Left forelimb (tissue), 1 donor: ENCODE results near the gene CCDC12.

ENCODE experiments used
- DNase-seq: peaks from one replicate; pipeline ENCODE4 v3.0.0-alpha.2; 2018; ENCODE audit warnings: low spot score

The CCDC12 gene

DNA sequence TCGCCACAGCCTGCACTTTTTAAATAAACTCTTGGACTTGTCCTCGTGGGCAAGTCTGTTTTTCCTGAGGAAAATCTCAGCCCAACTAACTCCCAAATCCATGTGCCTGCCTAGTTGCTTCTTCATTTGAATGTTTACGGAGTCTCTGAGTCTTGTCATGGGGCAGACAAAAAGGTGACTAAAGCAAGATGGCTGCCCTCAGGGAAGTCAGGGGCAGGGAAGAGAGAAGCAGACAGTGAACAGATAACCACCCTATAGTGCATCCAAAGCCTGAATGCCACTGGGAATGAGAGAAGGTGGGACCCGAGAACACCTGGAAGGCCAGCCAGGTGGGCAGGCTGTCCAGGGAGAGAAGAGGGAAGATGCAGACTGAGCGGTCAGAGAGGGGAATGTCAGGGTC is 21.4 kb downstream of the CCDC12 start:
- no peak for DNase-seq

DNA sequence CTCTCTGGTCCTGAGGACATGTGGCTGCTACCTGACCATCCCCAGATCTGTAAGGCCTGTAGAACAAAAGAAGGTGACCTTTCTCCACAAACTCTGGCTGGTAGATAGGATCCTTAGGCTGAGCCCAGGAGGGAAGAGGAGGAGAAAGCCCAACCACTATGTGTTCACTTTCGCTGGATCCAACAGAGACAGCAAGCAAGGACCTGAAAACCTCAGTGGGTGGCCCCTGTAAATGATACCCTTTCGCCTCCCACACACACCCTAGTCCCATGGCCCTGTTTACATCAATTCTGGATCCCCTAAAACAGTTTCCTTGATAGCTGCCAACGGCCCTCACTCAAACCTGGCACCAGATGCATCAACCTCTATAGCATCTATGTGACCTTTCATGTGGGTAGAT is 22.4 kb downstream of the CCDC12 start:
- DNase-seq: no peak

DNA sequence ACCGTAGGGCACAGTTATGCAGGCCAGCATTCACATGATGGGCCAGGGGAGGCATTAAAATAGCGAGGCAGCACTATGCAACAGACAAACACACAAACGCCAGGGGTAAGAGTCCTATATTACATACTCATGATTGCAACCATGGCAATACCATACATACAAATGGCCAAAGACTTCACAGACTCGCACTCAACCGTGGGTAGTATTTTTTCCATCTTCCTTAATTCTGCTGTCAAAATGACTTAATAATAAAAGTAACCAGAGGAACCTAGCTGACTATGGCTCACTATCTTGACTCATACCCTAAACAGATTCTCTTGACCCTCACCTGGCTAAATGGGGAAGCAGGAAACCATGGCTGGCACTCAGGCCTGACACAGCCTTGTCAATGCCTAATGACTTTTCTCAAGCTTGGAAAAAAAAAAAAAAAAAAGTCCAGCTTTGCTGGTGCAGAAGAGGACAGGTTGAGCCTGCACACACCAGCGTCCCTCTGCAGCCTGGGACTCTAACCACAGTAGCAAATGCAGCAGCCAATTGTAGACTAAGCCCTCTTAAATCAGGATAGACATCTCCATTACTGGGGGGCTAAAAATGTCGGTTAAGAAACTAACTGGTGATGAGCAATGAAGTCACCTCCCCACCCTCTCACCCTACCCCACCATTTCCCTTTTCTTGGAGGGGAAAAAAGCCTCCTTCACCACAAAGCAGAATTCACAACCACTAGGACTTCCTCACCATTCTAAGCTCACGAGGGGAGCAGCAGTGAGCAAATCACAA is 23.1 kb downstream of the CCDC12 start:
- no peak for DNase-seq

DNA sequence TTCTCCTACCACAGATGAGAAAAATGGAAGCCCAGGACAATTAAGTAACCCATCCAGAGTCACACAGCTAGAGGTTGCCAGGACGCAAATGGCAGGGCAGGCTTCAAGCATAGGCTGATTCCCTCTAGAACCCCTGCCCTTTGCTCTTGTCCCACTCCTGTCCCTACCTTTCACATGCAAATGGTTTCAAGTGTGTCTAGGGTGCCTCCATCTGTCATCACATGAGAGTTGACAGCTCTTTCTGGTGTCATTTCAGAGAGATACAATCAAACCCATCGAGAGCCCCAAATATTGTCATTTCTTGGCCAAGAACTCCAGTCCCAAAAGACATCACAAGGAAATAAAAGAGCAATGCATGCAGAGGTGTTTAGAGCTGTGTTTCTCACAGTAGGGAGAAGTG is 23.7 kb downstream of the CCDC12 start:
- no peak for DNase-seq

DNA sequence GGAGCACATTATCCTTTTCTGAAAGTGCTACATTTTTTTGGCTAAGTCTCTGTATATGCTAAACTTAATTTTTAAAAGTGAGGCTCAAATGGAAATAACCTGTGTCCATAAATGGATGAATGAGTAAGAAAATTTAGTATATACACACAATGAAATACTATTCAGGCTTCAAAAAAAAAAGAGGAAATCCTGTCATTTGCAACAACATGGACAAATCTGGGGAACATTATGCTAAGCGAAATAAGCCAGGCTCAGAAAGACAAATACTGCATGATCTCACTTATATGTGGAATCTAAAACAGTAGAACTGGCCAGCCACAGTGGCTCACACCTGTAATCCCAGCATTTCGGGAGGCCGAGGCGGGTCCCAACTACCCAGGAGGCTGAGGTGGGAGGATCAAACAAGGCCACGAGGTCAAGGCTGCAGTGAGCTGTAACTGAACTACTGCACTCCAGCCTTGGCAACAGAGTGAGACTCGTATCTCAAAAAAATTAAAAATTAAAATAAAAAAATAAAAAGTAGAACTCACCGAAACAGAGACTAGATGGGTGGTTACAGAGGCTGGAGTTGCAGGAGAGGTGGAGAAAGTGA is 25.8 kb downstream of the CCDC12 start:
- no peak for DNase-seq

DNA sequence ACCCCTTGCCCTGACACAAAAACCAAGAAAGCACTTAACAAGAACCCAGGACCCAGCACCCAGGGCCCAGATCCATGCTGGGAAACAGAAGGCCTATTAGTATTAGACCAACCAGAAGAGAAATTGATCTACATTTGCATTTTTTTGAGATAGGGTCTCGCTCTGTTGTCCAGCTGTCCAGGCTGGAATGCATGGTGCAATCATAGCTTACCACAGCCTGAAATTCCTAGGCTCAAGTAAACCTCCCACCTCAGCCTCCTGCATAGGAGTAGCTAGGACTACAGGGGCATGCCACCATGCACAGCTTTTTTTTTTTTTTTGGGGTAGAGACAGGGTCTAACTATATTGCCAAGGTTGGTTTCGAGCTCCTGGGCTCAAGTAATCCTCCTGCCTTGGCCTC is 26.4 kb downstream of the CCDC12 start:
- DNase-seq: no peak

DNA sequence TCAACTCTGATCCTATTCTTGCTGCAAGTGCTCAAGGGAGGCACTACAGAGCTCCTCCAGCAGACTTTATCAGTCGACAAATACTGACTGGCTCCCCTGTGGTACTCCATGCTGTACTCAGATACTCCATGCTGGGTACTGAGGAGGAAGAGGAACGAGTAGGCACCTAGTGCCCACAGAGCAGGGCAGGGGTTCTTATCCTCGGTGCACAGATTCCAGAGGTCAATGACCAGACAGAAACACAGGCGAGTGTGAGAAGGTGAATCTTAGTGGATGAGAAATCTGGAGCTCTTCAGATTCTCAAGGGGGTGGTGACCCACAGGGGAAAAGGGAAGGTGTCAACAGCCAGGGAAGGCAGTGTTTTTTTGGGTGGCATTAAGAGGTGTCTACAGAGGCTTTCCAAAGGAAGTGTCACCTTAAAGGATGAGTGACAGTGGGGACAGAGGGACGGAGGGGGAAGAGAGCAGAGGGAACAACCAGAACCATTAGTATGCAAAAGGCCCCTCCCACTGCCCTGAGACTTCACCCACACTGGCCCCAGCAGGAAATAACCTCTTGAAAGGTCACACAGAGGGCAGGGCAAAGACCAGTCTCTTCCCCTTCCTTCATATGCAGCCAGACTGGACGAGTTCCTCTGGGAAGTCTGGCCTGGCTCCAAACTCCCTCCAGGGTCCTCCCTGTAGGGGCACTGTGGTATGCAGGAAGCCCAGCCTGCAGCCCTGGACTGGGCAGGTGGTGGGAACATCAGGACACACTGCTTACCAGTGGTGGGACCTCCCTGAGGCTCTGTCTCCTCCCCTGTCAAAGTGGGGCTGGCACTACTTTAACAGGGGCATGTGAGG is 27.5 kb downstream of the CCDC12 start:
- DNase-seq: no peak

DNA sequence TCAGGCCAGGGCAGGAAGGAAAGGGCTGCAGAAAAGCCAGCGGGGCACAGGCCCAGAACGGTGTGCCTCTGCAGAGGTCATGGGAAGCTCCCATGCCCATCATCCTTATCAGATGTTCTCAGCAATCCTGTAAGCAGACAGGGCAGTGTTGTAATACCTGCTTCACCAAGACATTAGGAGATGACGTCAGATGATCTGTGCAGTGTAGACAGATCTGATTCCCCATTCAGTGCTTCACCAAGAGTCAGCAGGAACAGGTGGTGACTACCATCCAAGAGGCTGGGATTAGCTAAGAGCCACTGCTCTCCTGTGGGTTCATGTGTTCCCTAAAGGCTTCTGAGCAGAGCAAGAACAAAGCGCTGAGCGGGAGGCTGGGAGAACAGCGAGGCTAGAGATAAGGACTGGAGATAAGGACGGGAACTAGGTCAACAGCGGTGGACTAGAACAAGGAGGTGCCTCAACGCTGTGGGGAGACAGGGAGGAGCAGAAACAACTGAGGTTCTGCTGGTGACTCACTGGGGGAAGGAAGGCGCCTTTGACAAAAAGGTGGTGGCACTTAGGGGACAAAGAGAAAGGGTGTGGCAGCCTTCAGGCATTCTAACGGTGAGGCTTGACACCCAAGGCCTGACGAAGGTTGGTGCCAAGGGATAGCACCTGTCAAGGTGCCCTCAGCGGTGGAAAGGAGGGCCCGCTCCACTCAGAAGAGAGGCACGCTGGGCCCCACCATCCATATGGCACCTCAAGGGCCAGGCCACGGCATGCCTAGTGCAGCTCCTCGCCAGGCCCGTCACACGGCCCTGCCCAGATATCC is 28.4 kb downstream of the CCDC12 start:
- no peak for DNase-seq

DNA sequence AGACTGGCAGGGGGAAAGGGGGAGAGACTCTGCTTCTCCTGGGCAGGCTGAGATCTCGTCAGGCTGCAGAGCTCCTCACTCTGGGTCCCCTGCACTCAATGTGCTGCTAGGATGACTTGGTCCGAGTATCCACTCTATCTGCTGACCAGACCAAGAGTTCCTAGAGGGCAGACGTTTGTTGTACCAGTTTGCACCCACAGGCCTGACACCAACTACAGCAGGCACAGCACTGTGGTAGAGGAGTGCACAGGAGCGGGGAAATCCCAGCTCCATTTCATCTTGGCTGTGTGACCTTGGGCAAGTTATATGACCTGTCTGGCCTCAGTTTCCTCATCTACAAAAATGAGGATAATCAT is 29.0 kb downstream of the CCDC12 start:
- DNase-seq: no peak

DNA sequence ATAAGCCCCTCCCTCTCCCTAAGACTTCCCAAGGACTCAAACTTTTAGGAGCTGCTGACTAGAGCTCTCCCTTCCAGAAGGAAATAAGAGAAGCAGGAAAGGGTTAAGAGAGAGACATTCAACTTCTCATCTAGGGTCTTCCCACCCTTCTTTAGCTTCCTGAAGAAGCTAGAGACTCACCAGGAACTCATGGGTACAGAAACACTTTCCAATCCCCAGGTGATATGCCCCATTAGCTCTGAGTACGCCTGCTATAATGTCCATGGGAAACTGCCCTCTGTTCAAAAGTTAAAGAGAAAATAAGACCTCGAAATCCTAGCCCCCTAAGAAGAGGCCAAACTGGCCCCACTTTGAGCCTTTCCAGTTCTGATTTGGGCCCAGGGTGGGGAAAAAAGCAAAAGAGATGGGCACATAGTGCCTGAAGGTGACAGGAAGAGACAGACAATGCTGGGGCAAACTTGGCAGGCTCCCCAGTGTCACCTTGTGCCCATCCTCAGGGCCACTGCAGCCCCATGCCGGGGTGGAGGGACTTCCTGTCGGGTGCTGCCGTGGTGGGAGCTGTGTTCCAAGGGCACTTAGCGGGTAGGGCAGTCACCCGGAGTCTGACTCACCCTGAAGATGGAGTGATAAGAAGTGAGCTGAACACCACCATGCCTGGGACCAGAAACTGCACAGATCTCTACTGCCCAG is 29.5 kb downstream of the CCDC12 start:
- no peak for DNase-seq

DNA sequence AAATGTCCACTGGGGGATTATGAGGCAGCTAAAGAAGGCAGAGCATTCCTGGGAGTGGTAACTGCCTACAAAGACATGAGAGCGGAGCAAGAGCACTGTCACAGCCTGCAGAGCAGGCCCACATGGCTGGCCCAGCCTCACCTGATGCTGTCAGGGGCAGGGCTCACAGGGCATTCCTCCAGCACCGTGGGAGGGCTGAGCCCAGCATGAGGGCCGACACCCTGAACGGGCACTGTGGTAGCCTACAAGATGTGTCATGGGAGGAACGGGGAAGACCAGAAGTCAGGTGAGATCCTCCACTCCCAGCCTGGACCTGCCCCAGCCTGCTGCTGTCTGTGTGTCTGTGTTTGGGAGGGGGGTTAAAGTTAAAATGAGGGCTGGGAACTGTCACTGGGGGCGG is 30.1 kb downstream of the CCDC12 start:
- no peak for DNase-seq

DNA sequence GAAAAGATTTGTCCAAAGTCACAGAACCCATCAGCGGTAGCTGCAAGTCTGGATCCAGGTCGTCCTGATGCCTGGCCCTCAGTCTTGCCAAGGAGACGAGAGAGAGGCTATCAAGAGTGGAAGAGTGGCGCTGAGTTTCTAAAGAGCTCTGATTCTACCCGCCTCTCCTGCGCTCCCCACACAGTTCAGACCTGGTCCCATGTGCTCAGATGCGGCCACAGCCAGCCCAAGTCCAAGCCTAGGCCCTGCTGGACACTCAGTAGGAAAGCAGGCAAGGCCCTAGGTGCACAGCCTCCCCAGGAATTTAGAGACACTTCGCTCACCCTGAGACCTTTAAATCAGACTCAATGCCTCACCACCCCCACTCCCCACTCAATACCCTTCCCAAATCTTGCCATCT is 32.4 kb downstream of the CCDC12 start:
- no peak for DNase-seq

DNA sequence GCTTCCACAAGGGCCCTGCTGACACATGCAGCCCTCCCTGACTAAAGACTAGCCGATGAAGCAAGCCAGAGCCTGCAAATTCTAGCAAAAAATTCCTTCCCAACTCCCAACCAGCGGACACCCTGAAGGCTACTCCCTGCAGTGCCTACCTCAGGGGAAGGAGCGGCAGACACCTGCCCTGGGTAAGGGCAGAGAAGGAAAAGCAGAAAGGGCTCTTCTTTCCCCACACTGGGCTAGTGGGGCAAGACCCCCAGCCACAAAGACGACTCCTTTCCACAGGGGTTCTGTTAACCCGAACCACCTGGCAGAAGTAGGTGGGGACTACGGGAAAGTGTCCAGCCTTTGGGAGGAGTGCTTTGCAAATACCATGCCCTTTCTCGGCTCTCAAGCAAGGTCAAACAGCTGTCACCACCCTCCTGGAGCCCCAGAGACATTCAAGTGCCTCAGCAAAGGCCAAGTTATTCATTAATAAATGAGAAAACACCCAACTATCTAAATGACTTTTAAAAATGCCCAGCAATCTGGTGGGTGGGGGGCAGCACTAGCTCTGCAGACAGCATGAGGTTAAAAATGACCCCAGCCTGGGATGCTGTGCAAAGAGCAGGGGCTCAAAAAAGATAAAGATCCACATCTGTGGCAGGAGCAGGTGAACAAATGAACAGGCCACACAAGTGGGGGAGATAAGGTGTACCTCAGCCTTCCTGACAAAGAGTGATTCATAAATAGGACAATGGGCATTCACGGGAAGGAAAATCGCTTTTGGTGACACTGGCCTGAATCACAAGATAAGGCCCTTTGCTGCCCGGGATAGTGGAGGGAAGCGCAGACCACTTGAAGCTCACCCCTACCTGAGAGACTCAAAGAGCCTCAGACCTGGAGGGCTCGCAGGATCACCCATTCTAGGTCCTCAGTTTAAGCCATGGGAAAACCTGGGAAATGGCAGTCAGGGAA is 33.0 kb downstream of the CCDC12 start:
- DNase-seq: no peak

DNA sequence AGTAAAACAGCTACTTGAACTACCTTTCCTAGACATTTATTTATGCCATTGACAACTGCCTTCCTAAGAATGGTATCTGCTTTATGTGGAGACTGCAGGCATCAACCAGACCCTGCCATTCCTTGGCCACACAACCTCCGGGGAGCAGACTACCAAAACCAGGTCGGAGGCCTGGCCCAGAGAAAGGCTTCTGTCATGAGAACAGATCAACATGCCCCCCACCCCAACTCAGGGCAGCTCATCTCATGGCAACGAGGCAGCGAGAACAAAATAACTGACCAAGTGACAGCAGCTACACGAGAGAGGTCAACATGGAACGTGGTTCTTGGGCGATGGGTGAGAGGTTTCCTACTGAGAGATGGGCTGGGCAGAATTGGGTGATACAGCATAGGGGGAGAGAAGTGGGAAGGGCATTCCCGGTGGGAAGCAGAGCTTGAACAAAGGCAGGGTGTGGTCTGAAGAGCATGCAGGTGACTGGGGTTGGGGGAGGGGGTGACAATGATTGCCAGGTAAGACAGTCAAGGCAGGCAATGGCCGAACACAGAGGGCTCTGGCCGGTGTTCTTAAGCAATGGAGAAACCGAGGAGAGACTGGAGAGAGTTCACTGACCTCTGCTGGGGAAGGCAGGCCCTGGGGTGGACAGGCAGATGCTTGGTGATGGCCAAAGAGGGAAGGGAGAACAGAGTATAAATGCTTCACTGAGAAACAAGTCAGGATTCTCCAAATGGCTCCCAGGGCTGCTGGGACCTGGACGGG is 33.9 kb downstream of the CCDC12 start:
- DNase-seq: no peak

DNA sequence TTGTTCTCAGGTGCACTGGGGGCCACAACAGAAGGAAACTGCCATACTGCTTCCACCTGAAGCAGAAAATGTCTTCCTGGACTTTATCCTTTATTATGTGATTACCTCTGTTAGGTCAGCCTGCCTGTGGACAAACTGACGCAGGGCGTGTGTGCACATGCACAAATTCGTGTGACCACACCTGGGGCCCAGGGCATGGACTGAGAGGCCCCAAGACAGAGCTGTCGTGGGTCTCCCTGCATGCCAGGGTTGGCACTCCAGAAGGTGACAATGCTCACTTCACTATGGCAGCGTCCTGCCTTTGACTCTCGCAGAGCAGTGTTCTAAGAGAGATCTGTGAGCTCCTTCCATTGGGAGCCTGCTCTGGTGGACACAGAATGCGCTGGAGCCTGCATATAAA is 34.5 kb downstream of the CCDC12 start:
- DNase-seq: no peak

DNA sequence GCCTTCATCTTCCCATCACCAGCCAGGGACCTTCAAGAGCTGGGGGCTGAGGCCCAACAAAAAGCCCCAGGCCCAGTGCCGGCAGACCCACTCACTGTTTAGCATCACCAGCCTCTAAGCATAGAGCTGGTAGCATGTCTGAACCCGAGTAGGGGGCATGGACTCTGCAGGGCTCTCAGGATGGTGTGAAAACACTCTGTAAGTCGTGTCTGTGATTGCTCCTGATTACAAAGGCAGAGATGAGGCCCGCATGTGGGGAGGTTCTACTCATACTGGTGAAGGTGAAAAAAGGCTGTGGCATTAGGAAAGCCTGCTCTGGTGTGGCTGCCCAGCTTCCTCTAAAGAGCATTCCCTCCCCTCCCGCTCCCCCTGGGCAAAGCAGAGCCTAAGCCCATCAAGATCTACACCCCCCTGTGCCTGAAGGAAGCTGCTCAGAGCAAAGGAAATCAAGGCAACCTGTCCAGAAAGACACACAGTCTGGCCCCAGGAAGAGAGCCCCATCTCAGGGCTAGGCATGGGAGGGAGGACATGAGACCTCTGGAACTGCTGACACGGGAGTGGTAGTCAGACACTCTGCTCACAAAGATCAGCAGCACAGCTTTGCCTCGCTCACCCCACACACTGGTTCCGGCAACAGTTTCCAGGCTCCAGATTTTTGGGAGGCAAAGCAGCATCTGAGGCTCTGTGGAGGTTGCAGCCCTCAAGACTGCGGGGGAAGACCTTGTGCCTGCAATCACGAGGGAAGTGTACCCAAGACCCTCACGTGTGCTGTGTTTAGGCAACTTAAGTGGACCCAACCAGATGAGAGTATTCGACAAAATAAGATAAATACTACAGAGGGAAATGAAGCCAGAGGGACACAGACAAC is 36.7 kb downstream of the CCDC12 start:
- no peak for DNase-seq

DNA sequence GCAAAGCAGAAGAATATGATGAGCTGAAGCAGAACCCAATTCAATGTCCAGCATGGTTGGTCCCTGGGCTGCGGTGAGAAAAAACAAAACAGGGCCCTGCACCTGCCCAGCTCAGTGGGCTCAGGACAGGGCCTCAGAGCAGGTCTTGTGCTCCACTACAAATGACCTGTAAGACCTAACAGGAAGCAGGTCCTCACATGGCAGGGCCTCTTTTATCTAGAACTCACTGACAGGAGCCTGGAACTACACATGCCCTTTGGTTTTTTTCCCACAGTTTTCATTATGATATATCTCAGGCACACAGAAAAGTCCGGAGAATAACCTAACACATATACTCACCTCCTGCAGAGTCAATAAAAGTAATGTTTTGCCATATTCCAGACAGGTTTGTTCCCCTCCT is 38.4 kb downstream of the CCDC12 start:
- DNase-seq: no peak

DNA sequence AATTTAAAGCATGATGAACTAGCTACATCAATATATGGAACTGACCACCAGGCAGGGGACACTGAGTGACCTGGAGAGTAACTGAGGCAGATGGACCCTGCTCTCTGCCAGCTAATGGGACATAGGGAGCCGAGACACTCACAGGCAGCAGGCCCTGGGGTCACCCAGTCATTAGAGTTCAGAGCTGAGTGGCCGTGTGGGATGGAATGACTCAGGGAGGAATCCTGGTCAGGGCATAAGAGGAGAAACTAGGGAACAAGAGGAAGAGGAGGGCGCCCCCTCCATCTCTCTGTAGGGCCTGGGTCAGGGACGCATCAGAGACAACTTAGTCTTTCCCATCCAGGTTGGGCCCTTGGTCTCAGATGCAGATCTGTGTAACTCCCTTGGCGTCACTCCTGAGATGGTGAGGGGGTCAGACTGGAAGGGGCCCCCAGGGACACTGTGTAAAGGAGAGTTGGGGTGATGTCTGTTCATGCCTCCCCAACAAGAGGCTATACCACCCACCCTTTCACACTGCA is 39.8 kb downstream of the CCDC12 start:
- no peak for DNase-seq
